Smooth muscle cell (in vitro differentiated cells): ENCODE data around the gene ABL1. TPM values are rescaled to one million over a fixed set of nuclear protein-coding genes. Genes with fewer than 3 reads are reported as not detected.

Experiments
- DNase-seq: peaks from one replicate; lab custom pipeline; 2025; ENCODE audit not compliant: unreplicated experiment; lab: John Stamatoyannopoulos, UW
- H2AFZ ChIP-seq: fragments of 200-600 bp; sonication (generic); 2 replicates; pipeline ENCODE4 v1.6.0; 2016; ENCODE audit warnings: antibody characterized with exemption, low read depth, mild to moderate bottlenecking
- H3F3A ChIP-seq: fragments of 200-600 bp; sonication (generic); 2 replicates; pipeline ENCODE4 v1.6.0; 2017; ENCODE audit warnings: antibody characterized with exemption, low read depth
- H3K27ac ChIP-seq: fragments of 200-600 bp; sonication (generic); 2 replicates; pipeline ENCODE4 v1.5.1; 2016; ENCODE audit warnings: low read depth, mild to moderate bottlenecking
- H3K27me3 ChIP-seq: fragments of 200-600 bp; sonication (generic); 2 replicates; pipeline ENCODE4 v1.6.1; 2016; ENCODE audit warnings: low read depth, mild to moderate bottlenecking
- H3K36me3 ChIP-seq: fragments of 200-600 bp; sonication (generic); 2 replicates; pipeline ENCODE4 v1.5.1; 2016; ENCODE audit warnings: low read depth
- H3K4me1 ChIP-seq: fragments of 200-600 bp; sonication (generic); 2 replicates; pipeline ENCODE4 v1.5.1; 2016; ENCODE audit warnings: low read depth
- H3K4me2 ChIP-seq: fragments of 200-600 bp; sonication (generic); 2 replicates; pipeline ENCODE4 v1.6.0; 2016; ENCODE audit warnings: mild to moderate bottlenecking
- H3K4me3 ChIP-seq: fragments of 200-600 bp; sonication (generic); 2 replicates; pipeline ENCODE4 v1.5.1; 2016; ENCODE audit warnings: mild to moderate bottlenecking
- H3K79me2 ChIP-seq: fragments of 200-600 bp; sonication (generic); 2 replicates; pipeline ENCODE4 v1.6.0; 2016; ENCODE audit warnings: low read depth, mild to moderate bottlenecking
- H3K9ac ChIP-seq: fragments of 200-600 bp; sonication (generic); 2 replicates; pipeline ENCODE4 v1.6.0; 2016; ENCODE audit warnings: low read depth
- H3K9me3 ChIP-seq: fragments of 200-600 bp; sonication (generic); replicated peaks from 2 replicates; pipeline ENCODE4 v1.5.1; 2016; ENCODE audit warnings: low read depth
- H4K20me1 ChIP-seq: fragments of 200-600 bp; sonication (generic); 2 replicates; pipeline ENCODE4 v1.6.0; 2016; ENCODE audit warnings: low read depth
- CTCF ChIP-seq: fragments of 200-600 bp; sonication (generic); IDR thresholded peaks from 2 replicates; pipeline ENCODE4 v1.5.1; 2017; ENCODE audit warnings: borderline replicate concordance, mild to moderate bottlenecking, antibody characterized with exemption; ENCODE audit not compliant: insufficient read depth, poor library complexity, severe bottlenecking
- WGBS: methylation state at CpG from one replicate; pipeline ENCODE4 v1.1.7; 2016; ENCODE audit warnings: low lambda C conversion rate; 5-methylcytosine and 5-hydroxymethylcytosine counted together
- polyA plus RNA-seq: library from polyadenylated mRNA; unstranded; fragments of >200 nt; fragmentation: Nextera tagmentation; extraction: Ambion mirVana; gene quantifications from 2 replicates; pipeline ENCODE4 v1.2.1, GENCODE V29; 2016
- total RNA-seq: library from RNA; depleted of rRNA; stranded (reverse); fragments of >200 nt; gene quantifications from 2 replicates; pipeline ENCODE4 v1.2.3, GENCODE V29; 2014

The ABL1 gene
- total and polyA plus RNA-seq, 2 experiments from 2014 or later: 38.2 to 51.0 TPM

- H3K9ac ChIP-seq: no peak overlapping the region
- no peak overlapping the region for H3K4me2 ChIP-seq
- no peak overlapping the region for H2AFZ ChIP-seq
- H3K9me3 ChIP-seq: no peaks in the 10 kb centered on the region
- no peak overlapping the region for H3K27ac ChIP-seq
- H3K4me3 ChIP-seq: no peak overlapping the region
- TF ChIP-seq CTCF: no peak
- H3K4me1 ChIP-seq: peaks cover 9% of the 10 kb centered on the region
- H3F3A ChIP-seq: peaks cover 3% of the 10 kb centered on the region
- no peaks in the 10 kb centered on the region for H4K20me1 ChIP-seq
- 96% methylated on average over 35 of the region's 36 CpGs for WGBS
- H3K36me3 ChIP-seq: no peaks in the 10 kb centered on the region
- no peak for DNase-seq
- H3K79me2 ChIP-seq: no peaks in the 10 kb centered on the region
- no peaks in the 10 kb centered on the region for H3K27me3 ChIP-seq
Measured at GRCh38 chr9:130929571-130930038, 94.6 kb downstream of the ABL1 start.

- no peak for TF ChIP-seq CTCF
- 94% methylated on average over 13 of the region's 23 CpGs for WGBS
- Histone ChIP-seq H2AFZ (no peak overlapping the region), H3K27ac (no peak overlapping the region), H3K4me2 (no peak overlapping the region), H3K9ac (no peak overlapping the region), H3F3A (peaks cover 3% of the 10 kb centered on the region), H3K4me1 (peaks cover 9% of the 10 kb centered on the region), H4K20me1 (no peaks in the 10 kb centered on the region), H3K79me2 (no peaks in the 10 kb centered on the region), H3K27me3 (no peaks in the 10 kb centered on the region), H3K9me3 (no peaks in the 10 kb centered on the region), H3K36me3 (no peaks in the 10 kb centered on the region), H3K4me3 (no peak overlapping the region)
- no peak for DNase-seq
Measured at GRCh38 chr9:130930132-130930803, 95.2 kb downstream of the ABL1 start.

GRCh38 chr9:130930804-130931349, 95.8 kb downstream of the ABL1 start:
- no peak overlapping the region for H3K9ac ChIP-seq
- H2AFZ ChIP-seq: no peak overlapping the region
- WGBS: 96% methylated on average over 15 of the region's 15 CpGs
- no peak overlapping the region for H3K27ac ChIP-seq
- H4K20me1 ChIP-seq: no peaks in the 10 kb centered on the region
- no peaks in the 10 kb centered on the region for H3K79me2 ChIP-seq
- peaks cover 3% of the 10 kb centered on the region for H3F3A ChIP-seq
- TF ChIP-seq CTCF: no peak
- no peak overlapping the region for H3K4me3 ChIP-seq
- no peak for DNase-seq
- H3K27me3 ChIP-seq: no peaks in the 10 kb centered on the region
- H3K9me3 ChIP-seq: no peaks in the 10 kb centered on the region
- H3K4me2 ChIP-seq: no peak overlapping the region
- H3K4me1 ChIP-seq: peaks cover 9% of the 10 kb centered on the region
- H3K36me3 ChIP-seq: no peaks in the 10 kb centered on the region
